Muscle of leg (tissue), 11 donors: Measurements from ENCODE around the gene FRMD4B. TPM values are rescaled to one million over a fixed set of nuclear protein-coding genes. Genes with fewer than 3 reads are reported as not detected.
A peak's percentile ranks its signal among the peaks of the same experiment; 100 is the strongest.

Experiments
- DNase-seq: peaks from one replicate; pipeline ENCODE4 v3.0.0; 2013
- H3K27ac ChIP-seq: one replicate; pipeline ENCODE4 v1.5.1; 2013; ENCODE audit warnings: mild to moderate bottlenecking, low read length, control low read depth
- H3K27me3 ChIP-seq: one replicate; pipeline ENCODE4 v1.6.1; 2013; ENCODE audit warnings: low read length; ENCODE audit not compliant: control insufficient read depth, insufficient read depth
- H3K36me3 ChIP-seq: one replicate; pipeline ENCODE4 v1.6.1; 2013; ENCODE audit warnings: low read length; ENCODE audit not compliant: control insufficient read depth, insufficient read depth
- H3K4me1 ChIP-seq: one replicate; pipeline ENCODE4 v1.6.1; 2013; ENCODE audit warnings: low read length; ENCODE audit not compliant: control insufficient read depth, insufficient read depth
- H3K4me3 ChIP-seq: one replicate; pipeline ENCODE4 v1.5.1; 2013; ENCODE audit warnings: low read length, control low read depth
- H3K9me3 ChIP-seq: replicated peaks from 2 replicates; pipeline ENCODE4 v1.6.1; 2013; ENCODE audit warnings: low read depth, low read length; ENCODE audit not compliant: control insufficient read depth
- WGBS: methylation state at CpG from one replicate; pipeline ENCODE4 v1.1.5; 2013; ENCODE audit warnings: missing lambda C conversion rate; ENCODE audit not compliant: insufficient coverage; 5-methylcytosine and 5-hydroxymethylcytosine counted together
- polyA plus RNA-seq, 8 donors: library from polyadenylated mRNA; unstranded; fragments of 120-200 nt; gene quantifications; one replicate each; pipeline versions ENCODE4 v1.2.1 to v1.2.3, GENCODE V29; 2013; ENCODE audit warnings: inconsistent platforms in 1 of 8, low replicate concordance in 1 of 8; ENCODE audit not compliant: insufficient read length in 8 of 8, insufficient read depth in 1 of 8
- total RNA-seq: library from RNA; stranded (reverse); fragments of 120-200 nt; gene quantifications from one replicate; pipeline ENCODE4 v1.2.4, GENCODE V29; 2013

FRMD4B gene
- total and polyA plus RNA-seq, 9 donors: 13.9 to 23.1 (median 17.2) TPM

- H3K4me1 ChIP-seq: no peaks in the 10 kb centered on the region
- no peak overlapping the region for H3K4me3 ChIP-seq
- no peak for DNase-seq
- H3K9me3 ChIP-seq: no peaks in the 10 kb centered on the region
- H3K36me3 ChIP-seq: no peaks in the 10 kb centered on the region
- no peak overlapping the region for H3K27ac ChIP-seq
- H3K27me3 ChIP-seq: no peaks in the 10 kb centered on the region
- WGBS: 56% methylated on average over 3 of the region's 4 CpGs
These were observed 72.6 kb downstream of the FRMD4B start for GRCh38 chr3:69313251-69313650.

GRCh38 chr3:69309814-69310213 lies 76.1 kb downstream of the FRMD4B start:
- DNase-seq: peak; percentile 66
- Histone ChIP-seq H3K4me1 (no peaks in the 10 kb centered on the region), H3K4me3 (no peak overlapping the region), H3K36me3 (no peaks in the 10 kb centered on the region), H3K9me3 (no peaks in the 10 kb centered on the region), H3K27me3 (no peaks in the 10 kb centered on the region), H3K27ac (peak overlapping the region; percentile 31)
- no CpG with 5 or more reads among the region's 3 CpGs for whole genome bisulfite sequencing

- WGBS: 20% methylated on average over 7 of the region's 17 CpGs
- H3K4me3 ChIP-seq: no peak overlapping the region
- H3K27me3 ChIP-seq: no peaks in the 10 kb centered on the region
- H3K4me1 ChIP-seq: no peaks in the 10 kb centered on the region
- H3K27ac ChIP-seq: no peak overlapping the region
- no peaks in the 10 kb centered on the region for H3K9me3 ChIP-seq
- DNase-seq: peak; percentile 91
- no peaks in the 10 kb centered on the region for H3K36me3 ChIP-seq
These were observed 79.4 kb downstream of the FRMD4B start for GRCh38 chr3:69306239-69307185.

- Histone ChIP-seq H3K27ac (no peak overlapping the region), H3K4me1 (no peaks in the 10 kb centered on the region), H3K27me3 (no peaks in the 10 kb centered on the region), H3K9me3 (no peaks in the 10 kb centered on the region), H3K36me3 (no peaks in the 10 kb centered on the region), H3K4me3 (no peak overlapping the region)
- WGBS: no CpG with 5 or more reads among the region's 2 CpGs
- DNase-seq: no peak
These were observed 80.9 kb downstream of the FRMD4B start for GRCh38 chr3:69305011-69305410.

GRCh38 chr3:69304396-69304795 lies 81.5 kb downstream of the FRMD4B start:
- WGBS: no CpG with 5 or more reads among the region's 6 CpGs
- Histone ChIP-seq H3K4me3 (no peak overlapping the region), H3K27ac (no peak overlapping the region)

GRCh38 chr3:69300296-69300695 lies 85.6 kb downstream of the FRMD4B start:
- Histone ChIP-seq H3K27me3 (no peaks in the 10 kb centered on the region), H3K27ac (no peak overlapping the region), H3K4me3 (no peak overlapping the region), H3K4me1 (no peaks in the 10 kb centered on the region), H3K9me3 (no peaks in the 10 kb centered on the region), H3K36me3 (no peaks in the 10 kb centered on the region)
- no peak for DNase-seq
- 100% methylated on average over 1 of the region's 2 CpGs for WGBS

More at GRCh38 chr3:69304396-69304795, 81.5 kb downstream of the FRMD4B start:
- Histone ChIP-seq H3K27me3 (no peaks in the 10 kb centered on the region), H3K36me3 (no peaks in the 10 kb centered on the region), H3K4me1 (no peaks in the 10 kb centered on the region), H3K9me3 (no peaks in the 10 kb centered on the region)
- no peak for DNase-seq

GRCh38 chr3:69299344-69299743 lies 86.5 kb downstream of the FRMD4B start:
- no peaks in the 10 kb centered on the region for H3K27me3 ChIP-seq
- DNase-seq: no peak
- H3K27ac ChIP-seq: no peak overlapping the region
- H3K36me3 ChIP-seq: no peaks in the 10 kb centered on the region
- H3K9me3 ChIP-seq: no peaks in the 10 kb centered on the region
- WGBS: no CpG with 5 or more reads among the region's 3 CpGs
- H3K4me1 ChIP-seq: peaks cover 3% of the 10 kb centered on the region
- no peak overlapping the region for H3K4me3 ChIP-seq

GRCh38 chr3:69297501-69297900 lies 88.4 kb downstream of the FRMD4B start:
- H3K27me3 ChIP-seq: no peaks in the 10 kb centered on the region
- H3K9me3 ChIP-seq: no peaks in the 10 kb centered on the region
- DNase-seq: no peak
- H3K4me1 ChIP-seq: peaks cover 7% of the 10 kb centered on the region
- no peaks in the 10 kb centered on the region for H3K36me3 ChIP-seq
- no peak overlapping the region for H3K4me3 ChIP-seq
- WGBS: 40% methylated on average over 1 of the region's 2 CpGs
- no peak overlapping the region for H3K27ac ChIP-seq

- H3K4me1 ChIP-seq: peaks cover 10% of the 10 kb centered on the region
- whole genome bisulfite sequencing: no CpG with 5 or more reads among the region's 6 CpGs
- H3K9me3 ChIP-seq: no peaks in the 10 kb centered on the region
- no peaks in the 10 kb centered on the region for H3K36me3 ChIP-seq
- no peaks in the 10 kb centered on the region for H3K27me3 ChIP-seq
- no peak overlapping the region for H3K4me3 ChIP-seq
- H3K27ac ChIP-seq: no peak overlapping the region
- no peak for DNase-seq
These were observed 88.9 kb downstream of the FRMD4B start for GRCh38 chr3:69296995-69297394.

GRCh38 chr3:69294014-69294766 lies 91.7 kb downstream of the FRMD4B start:
- no peak overlapping the region for H3K27ac ChIP-seq
- no peaks in the 10 kb centered on the region for H3K27me3 ChIP-seq
- H3K9me3 ChIP-seq: no peaks in the 10 kb centered on the region
- peak; percentile 66 for DNase-seq
- H3K36me3 ChIP-seq: no peaks in the 10 kb centered on the region
- peaks cover 10% of the 10 kb centered on the region for H3K4me1 ChIP-seq
- WGBS: no CpG with 5 or more reads among the region's 4 CpGs
- no peak overlapping the region for H3K4me3 ChIP-seq
